Measurements from ENCODE around the gene FITM1.
A peak's percentile ranks its signal among the peaks of the same experiment; 100 is the strongest.

FITM1 gene

DNA sequence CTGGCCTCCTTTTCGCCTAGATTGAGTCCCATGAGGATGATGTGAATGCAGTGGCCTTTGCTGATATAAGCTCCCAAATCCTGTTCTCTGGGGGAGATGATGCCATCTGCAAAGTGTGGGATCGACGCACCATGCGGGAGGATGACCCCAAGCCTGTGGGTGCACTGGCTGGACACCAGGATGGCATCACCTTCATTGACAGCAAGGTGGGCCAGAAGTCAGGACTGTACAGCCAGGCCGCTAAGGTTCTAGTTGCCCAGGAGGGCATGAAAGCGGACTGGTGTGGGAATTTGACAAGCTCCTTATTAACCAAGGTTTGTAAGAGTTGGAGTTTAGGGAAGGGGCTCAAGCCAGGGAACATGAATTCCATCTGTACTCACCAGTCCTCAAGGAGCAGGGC is 10.8 kb upstream of the FITM1 start:
- no peak for DNase-seq (ENCODE audit: low spot score)

- DNase-seq (ENCODE audit: low spot score), result no peak
Observed at GRCh38 chr14:24121210-24121609, 9.2 kb upstream of the FITM1 start.

GRCh38 chr14:24122416-24122815 is 8.0 kb upstream of the FITM1 start:
- DNase-seq (ENCODE audit: low spot score), result no peak

GRCh38 chr14:24122898-24123297 is 7.6 kb upstream of the FITM1 start:
- DNase-seq (ENCODE audit: low spot score), result no peak

DNA sequence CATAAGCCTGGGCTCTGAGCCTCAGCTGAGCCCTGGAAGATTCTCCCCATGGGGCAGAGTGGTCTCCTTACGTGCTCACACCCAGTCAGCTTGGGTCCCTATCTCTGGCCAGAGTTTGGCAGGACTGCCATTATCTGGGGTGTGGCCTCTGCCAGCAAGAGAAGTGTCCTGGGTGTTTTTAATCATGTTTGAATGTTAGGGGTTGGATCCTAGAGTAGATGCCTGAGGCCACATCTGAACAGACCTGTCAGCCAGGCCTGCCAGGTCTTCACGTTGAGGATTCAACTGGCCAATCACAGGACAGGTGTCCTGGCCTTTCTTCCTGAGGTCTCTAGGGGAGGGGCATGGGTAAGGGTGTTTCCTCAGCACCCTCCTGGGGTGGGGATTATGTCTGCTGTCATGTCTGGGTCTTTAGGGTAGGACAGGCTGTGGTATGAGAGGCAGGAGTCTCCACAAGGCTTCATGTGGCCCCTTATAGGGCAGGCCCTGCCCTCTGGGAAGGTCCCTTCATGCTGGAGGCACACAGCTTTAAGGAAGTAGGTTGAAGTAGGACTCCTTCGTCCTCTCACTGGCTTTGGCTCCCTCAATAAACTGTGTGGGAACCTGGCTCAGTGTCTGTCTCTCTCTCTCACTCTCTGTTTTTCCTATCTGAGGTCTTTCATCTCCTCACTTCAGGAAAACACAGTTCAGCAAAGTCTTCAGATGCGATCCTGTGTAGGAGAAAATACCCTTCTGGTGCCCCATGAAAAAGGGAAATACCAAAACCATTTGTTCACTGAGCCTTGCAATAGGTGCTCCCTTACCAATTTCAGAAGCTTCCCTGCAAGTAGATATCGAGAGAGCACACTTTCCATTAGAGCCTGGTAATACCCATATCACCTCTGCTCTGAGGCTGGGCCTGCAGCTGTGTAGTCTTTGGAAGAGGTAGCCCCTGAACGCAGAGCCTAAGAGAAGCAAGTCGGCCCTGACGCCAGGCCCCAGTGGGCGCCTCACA is 6.7 kb upstream of the FITM1 start:
- no peak for DNase-seq (ENCODE audit: low spot score)

DNA sequence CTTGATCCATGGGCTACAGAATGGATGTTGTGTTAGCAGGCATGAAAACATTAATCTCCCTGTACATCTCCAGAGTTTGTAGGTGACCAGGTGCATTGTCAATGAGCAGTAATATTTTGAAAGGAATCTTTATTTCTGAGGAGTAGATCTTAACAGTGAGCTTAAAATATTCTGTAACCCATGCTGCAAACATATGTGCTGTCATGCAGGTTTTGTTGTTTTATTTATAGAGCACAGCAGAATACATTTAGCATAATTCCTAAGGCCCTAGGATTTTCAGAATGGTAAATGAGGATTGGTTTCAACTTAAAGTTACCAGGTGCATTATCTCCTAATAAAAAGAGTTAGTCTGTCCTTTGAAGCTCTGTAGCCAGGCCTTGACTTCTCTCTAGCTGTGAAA is 3.5 kb upstream of the FITM1 start:
- no peak for DNase-seq (ENCODE audit: low spot score)

DNA sequence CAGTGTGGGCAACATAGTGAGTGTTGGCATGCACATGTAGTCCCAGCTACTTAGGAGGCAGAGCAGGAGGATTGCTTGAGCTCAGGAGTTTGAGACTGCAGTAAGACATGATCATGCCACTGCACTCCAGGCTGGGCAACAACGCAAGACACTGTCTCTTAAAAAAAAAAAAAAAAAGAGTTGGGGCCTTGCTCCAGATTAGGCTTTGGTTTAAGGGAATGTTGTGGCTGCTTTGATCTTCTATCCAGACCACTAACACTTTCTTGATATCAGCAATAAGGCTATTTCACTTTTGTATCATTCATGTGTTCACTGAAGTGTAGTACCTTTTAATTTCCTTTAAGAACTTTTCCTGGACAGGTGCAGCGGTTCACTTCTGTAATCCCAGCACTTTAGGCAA is 2.8 kb upstream of the FITM1 start:
- DNase-seq (ENCODE audit: low spot score), result no peak

DNA sequence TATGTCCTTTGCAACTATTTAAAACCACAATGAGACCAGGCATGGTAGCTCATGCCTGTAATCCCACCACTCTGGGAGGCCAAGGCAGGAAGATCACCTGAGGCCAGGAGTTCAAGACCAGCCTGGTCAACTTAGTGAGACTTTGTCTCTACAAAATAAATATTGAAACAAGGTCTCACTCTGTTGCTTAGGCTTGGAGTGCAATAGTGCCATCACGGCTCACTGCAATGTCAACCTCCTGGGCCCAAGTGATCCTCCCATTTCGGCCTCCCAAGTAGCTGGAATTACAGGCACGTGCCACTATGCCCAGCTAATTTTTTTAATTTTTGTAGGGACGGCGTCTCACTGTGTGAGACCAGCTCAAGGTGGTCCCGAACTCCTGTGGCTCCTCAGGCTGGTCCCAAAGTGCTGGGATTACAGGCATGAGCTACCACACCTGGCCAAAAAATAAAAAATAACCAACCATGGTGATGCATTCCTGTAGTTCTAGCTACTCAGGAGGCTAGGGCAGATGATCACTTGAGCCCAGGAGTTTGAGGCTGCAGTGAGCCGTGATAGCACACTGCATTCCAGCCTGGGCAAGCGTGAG is 955 bp upstream of the FITM1 start:
- no peak for DNase-seq (ENCODE audit: low spot score)

GRCh38 chr14:24130717-24131548 is 474 bp downstream of the FITM1 start:
- no peak for DNase-seq (ENCODE audit: low spot score)

- no peak for DNase-seq (ENCODE audit: low spot score)
Observed at GRCh38 chr14:24131549-24131966, 1.1 kb downstream of the FITM1 start.

DNA sequence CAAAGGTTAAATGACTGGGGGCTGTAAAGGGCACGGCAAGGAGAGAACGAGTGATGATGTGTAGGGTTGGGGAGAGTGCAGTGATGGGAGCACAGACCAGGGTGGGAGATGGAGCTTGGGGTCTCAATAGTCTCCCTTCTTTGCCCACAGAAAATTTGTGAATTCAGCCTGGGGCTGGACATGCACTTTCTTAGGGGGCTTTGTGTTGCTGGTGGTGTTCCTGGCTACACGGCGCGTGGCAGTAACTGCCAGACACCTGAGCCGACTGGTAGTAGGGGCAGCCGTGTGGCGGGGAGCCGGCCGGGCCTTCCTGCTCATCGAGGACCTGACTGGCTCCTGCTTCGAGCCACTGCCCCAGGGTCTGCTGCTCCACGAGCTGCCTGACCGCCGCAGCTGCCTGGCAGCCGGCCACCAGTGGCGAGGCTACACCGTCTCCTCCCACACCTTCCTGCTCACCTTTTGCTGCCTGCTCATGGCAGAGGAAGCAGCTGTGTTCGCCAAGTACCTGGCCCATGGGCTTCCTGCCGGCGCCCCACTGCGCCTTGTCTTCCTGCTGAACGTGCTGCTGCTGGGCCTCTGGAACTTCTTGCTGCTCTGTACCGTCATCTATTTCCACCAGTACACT is 1.7 kb downstream of the FITM1 start:
- DNase-seq (ENCODE audit: low spot score), result no peak

DNA sequence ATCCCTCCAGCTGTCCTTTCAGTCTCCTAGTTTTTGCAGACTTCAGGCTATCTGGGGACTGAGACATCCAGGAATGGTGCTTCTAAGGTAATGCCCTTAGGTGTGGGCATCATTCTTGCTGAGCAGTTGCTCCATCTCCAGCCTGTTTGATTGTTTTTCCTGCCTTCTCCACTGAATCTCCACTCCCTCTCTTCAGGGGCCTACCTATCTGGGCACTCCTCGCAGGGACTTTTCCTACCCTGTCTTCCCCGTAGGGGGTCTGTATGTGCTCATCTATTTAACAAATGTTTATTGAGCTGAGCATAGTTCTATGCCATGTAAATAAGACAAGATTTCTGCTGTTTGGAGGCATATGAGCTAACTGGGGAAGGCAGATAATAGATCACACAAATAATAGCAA is 2.5 kb downstream of the FITM1 start:
- no peak for DNase-seq (ENCODE audit: low spot score)

GRCh38 chr14:24133735-24134134 is 3.3 kb downstream of the FITM1 start:
- no peak for DNase-seq (ENCODE audit: low spot score)

DNA sequence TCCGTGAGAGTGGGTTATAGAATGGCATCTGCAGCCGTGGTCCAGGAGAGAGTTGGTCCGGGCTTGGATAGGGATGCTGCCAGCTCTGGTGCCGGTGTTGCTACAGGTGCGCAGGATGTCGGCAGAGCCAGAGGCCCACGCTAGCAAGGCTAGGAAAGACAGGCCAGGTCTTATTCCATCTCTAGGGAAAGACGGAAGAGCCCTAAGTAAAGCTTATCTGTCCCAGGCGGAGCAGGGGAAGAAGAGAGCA is 5.0 kb downstream of the FITM1 start:
- DNase-seq (ENCODE audit: low spot score), result no peak

GRCh38 chr14:24135834-24136683 is 5.6 kb downstream of the FITM1 start, which contains the start of gene PSME1:
TSS of gene PSME1 (plus strand) at chr14:24136194. CDS start at chr14:24136263, 69 bp downstream.
- peak; percentile 91 for DNase-seq (ENCODE audit: low spot score)

- DNase-seq (ENCODE audit: low spot score), result no peak
Observed at GRCh38 chr14:24136684-24137528, 6.4 kb downstream of the FITM1 start.

DNA sequence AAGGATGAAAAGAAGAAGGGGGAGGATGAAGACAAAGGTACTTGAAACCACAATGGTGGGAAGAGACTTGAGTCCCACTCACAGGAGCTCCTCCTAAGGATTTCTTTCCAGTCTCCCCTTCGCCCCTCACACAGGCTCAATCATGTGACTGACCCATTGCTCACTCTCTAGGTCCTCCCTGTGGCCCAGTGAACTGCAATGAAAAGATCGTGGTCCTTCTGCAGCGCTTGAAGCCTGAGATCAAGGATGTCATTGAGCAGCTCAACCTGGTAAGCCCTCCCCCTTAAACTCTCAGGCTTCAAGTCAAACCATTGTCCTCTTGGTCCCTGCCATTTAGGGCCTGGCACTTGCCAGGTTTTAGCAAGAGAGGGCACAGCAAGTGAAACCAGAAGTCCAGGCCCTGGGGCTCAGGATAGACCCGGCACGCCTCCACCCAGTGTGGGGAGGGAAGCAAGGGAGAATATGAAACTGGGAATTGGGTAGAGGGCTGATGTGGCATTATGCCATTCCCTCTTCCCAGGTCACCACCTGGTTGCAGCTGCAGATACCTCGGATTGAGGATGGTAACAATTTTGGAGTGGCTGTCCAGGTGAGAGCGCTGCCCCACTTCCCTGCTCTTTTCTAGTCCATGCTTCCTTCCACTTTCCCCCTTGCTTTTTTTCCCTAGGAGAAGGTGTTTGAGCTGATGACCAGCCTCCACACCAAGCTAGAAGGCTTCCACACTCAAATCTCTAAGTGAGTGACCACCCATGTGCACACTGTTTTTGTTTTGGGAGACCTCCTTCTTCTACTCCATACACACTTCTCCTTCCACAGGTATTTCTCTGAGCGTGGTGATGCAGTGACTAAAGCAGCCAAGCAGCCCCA is 7.3 kb downstream of the FITM1 start:
- DNase-seq (ENCODE audit: low spot score), result no peak

GRCh38 chr14:24138396-24139271 is 8.2 kb downstream of the FITM1 start:
- no peak for DNase-seq (ENCODE audit: low spot score)
